ENCODE data around the gene UBA7. TPM values are rescaled to one million over a fixed set of nuclear protein-coding genes. Genes with fewer than 3 reads are reported as not detected.

Gene UBA7
- polyA plus RNA-seq, 3 donors, result 29.6 to 37.4 (median 31.6) TPM

Other genes with a start within 250 kb of the UBA7 start
- gene APEH, start 139.6 kb downstream of the UBA7 start, polyA plus RNA-seq (ENCODE audit: insufficient read length in 3 of 3), result 100 to 1,000 TPM; 147 to 178 (median 155) TPM
- 100 to 1,000 TPM in 2 of 3 donors, 10 to 100 TPM in 1; 93.8 to 176 (median 110) TPM for gene MST1, start 124.5 kb downstream of the UBA7 start, polyA plus RNA-seq (ENCODE audit: insufficient read length in 3 of 3)
- 10 to 100 TPM; 34.3 to 38.2 (median 35.8) TPM for gene RNF123, start 124.4 kb downstream of the UBA7 start, polyA plus RNA-seq (ENCODE audit: insufficient read length in 3 of 3)
- gene AMIGO3, start 94.3 kb downstream of the UBA7 start, polyA plus RNA-seq (ENCODE audit: insufficient read length in 3 of 3), result 1 to 10 TPM in 2 of 3 donors, under 1 TPM in 1; 0.93 to 1.5 (median 1.0) TPM
- 10 to 100 TPM; 10.7 to 14.1 (median 12.8) TPM for gene GMPPB, start 90.0 kb downstream of the UBA7 start, polyA plus RNA-seq (ENCODE audit: insufficient read length in 3 of 3)
- gene IP6K1, start 27.4 kb downstream of the UBA7 start, polyA plus RNA-seq (ENCODE audit: insufficient read length in 3 of 3), result 10 to 100 TPM; 52.5 to 60.9 (median 55.7) TPM
- not detected for gene CDHR4, start 14.1 kb downstream of the UBA7 start, polyA plus RNA-seq (ENCODE audit: insufficient read length in 3 of 3)
- gene INKA1, start 10.7 kb downstream of the UBA7 start, polyA plus RNA-seq (ENCODE audit: insufficient read length in 3 of 3), result 10 to 100 TPM; 10.3 to 12.4 (median 10.6) TPM
- 1 to 10 TPM; 8.4 to 9.8 (median 8.8) TPM for gene TRAIP, start 42.6 kb upstream of the UBA7 start, polyA plus RNA-seq (ENCODE audit: insufficient read length in 3 of 3)
- under 1 TPM in 2 of 3 donors, not detected in 1; 0.11 TPM for gene CAMKV, start 56.0 kb upstream of the UBA7 start, polyA plus RNA-seq (ENCODE audit: insufficient read length in 3 of 3)
- gene MST1R, start 89.9 kb upstream of the UBA7 start, polyA plus RNA-seq (ENCODE audit: insufficient read length in 3 of 3), result 1 to 10 TPM in 2 of 3 donors, under 1 TPM in 1; 0.62 to 1.8 (median 1.6) TPM
- 1 to 10 TPM; 6.9 to 8.5 (median 7.6) TPM for gene MON1A, start 115.9 kb upstream of the UBA7 start, polyA plus RNA-seq (ENCODE audit: insufficient read length in 3 of 3)
- 100 to 1,000 TPM; 107 to 136 (median 109) TPM for gene RBM6, start 126.2 kb upstream of the UBA7 start, polyA plus RNA-seq (ENCODE audit: insufficient read length in 3 of 3)